ENCODE data around the gene VPS54.

VPS54 gene

GRCh38 chr2:63903003-63903402 lies 116.2 kb downstream of the VPS54 start:
- peak; percentile 5 for DNase-seq (ENCODE audit: low spot score)

GRCh38 chr2:63902149-63902548 lies 117.1 kb downstream of the VPS54 start:
- no peak for DNase-seq (ENCODE audit: low spot score)

GRCh38 chr2:63899639-63900038 lies 119.6 kb downstream of the VPS54 start:
- no peak for DNase-seq (ENCODE audit: low spot score)

- no peak for DNase-seq (ENCODE audit: low spot score)
Observed at GRCh38 chr2:63898839-63899238, 120.4 kb downstream of the VPS54 start.

DNA sequence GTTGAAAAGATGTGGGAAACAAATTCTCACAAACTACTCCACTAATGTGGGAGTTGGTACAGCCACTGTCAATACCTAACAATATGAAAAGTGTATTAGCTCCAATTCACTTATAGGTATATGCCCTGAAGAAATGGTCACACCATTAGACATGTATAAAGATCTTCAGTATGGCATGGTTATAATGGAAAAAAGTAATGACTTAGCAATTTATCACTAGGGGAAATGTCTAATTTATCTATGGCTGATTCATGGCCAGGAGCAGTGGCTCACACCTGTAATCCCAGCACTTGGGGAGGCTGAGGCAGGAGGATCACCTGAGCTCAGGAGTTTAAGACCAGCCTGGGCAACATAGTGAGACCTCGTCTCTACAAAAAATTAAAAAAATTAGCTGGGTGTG lies 125.1 kb downstream of the VPS54 start:
- no peak for DNase-seq (ENCODE audit: low spot score)

GRCh38 chr2:63893163-63893562 lies 126.1 kb downstream of the VPS54 start:
- DNase-seq (ENCODE audit: low spot score) = no peak

- DNase-seq (ENCODE audit: low spot score) = no peak
Observed at GRCh38 chr2:63891488-63892030, 127.7 kb downstream of the VPS54 start.

GRCh38 chr2:63890678-63891077 lies 128.6 kb downstream of the VPS54 start:
- no peak for DNase-seq (ENCODE audit: low spot score)

DNA sequence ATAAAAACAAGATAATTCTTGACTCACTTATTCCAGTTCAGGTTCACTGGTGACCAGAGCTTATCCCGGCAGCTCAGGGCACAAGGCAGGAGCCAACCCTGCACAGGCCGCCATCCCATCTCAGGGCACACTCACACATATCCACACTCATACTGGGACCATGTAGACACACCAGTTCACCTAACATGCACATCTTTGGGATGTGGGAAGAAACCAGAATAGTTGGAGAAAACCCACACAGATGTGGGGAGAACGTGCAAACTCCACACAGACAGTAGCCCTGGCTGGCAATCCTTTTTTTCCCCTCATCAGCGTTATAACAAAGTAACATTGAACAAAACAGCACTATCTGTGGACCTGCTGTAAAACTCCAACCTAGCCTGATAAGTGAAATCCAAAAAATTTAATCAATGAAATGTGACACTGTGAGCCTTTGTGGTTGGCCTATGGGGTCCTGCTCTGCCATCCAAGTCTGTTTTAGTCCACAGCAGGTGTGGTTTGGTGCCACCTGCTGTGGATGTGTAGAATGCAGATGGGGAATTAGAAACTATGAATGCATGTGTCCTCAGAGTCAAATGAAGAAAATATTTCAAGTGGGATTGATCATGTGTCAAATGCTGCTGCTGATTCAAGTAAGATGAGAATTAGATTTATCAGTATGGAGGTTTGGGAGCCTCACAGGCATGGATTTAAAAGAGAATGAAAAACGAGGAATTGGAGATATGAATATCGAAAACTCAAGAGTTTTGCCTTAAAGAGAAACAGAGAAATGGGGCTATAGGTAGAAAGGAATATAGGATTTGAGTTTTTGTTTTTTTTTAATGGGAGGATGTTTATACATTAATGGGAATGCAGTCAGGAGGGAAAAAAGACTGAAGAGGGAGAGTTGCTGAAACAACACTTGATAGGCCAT lies 130.5 kb downstream of the VPS54 start:
- DNase-seq (ENCODE audit: low spot score) = peak; percentile 58

GRCh38 chr2:63888053-63888452 lies 131.2 kb downstream of the VPS54 start:
- DNase-seq (ENCODE audit: low spot score) = no peak

DNA sequence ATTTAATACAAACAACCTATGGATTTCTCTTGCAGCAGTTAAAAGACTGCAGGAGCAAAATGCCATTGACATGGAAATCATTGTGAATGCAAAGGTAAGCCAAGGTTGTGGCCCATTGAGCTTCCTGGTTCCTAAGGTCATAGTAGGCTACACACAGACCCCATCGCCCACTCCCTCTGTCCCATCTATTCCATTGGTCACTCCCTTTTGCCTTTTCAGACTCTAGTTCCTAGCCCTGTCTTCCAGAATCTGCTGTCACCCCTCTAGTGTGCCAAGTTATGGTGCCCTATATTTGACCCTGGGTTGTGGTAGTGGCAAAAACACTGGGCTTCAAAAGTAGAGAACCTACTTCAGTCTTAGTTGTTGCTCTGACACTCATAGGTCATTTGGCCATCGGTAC lies 132.8 kb downstream of the VPS54 start:
- DNase-seq (ENCODE audit: low spot score) = no peak

- no peak for DNase-seq (ENCODE audit: low spot score)
Observed at GRCh38 chr2:63882395-63883105, 136.7 kb downstream of the VPS54 start.

GRCh38 chr2:63881205-63881604 lies 138.0 kb downstream of the VPS54 start:
- no peak for DNase-seq (ENCODE audit: low spot score)

DNA sequence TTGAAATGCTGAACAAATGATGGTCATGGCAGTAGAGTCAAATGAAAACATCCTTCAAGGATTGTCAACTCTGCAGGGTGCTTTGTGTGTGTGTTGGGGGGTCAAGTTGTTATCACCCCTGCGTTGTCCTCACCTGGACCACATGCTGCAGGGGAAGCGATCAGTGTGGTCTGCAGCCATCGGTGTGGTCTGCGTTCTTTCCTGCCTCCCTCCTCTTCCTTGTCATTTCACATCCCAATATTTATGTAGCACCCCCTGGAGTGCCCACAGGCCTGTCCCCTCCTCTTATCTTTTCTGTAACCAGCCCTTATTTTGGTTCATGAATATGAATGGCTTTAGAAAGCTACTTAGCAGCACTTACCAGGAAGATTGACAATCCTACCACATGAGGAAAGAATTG lies 138.6 kb downstream of the VPS54 start:
- DNase-seq (ENCODE audit: low spot score) = no peak

DNA sequence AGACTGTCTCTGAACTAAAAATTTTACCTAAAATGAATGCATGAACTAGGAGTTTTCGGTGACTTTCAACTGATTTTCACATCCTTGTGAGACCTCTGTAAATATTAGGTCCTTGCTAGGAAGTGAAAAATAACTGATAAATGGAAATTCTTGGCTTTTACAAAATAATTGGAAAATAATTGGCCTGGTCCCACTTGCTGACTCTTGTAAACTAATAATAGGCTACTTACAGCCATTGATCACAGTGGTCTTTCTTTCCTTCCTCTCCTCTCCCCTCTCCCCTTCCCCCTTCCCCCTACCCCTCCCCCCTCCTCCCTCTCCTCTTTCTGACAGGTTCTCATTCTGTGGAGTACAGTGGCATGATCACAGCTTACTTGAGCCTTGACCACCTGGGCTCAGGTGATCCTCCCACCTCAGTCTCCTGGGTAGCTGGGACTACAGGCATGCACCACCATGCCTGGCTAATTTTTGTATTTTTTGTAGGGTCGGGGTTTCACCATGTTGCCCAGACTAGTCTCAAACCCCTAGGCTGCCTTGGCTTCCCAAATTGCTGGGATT lies 139.3 kb downstream of the VPS54 start:
- DNase-seq (ENCODE audit: low spot score) = no peak

- DNase-seq (ENCODE audit: low spot score) = no peak
Observed at GRCh38 chr2:63878486-63878885, 140.7 kb downstream of the VPS54 start.

DNA sequence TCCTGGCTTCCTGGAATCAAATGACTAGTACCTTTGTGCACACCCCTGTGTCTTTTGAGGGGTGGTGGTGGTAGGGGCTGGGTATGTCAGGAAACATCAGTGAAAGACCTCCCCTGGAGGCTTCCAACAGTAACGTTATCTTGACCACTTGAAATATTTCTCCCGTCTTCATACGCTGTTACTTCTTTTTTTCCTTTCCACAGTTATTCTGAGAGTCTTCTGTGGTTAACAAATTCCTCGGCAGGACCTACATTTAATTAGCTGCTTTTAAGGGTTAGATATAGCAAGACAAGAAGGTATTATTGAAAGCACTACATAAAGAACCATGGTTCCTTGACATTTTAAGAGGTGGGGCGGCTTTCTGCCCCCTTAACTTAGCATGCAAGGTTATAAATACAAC lies 142.9 kb downstream of the VPS54 start:
- DNase-seq (ENCODE audit: low spot score) = no peak

DNA sequence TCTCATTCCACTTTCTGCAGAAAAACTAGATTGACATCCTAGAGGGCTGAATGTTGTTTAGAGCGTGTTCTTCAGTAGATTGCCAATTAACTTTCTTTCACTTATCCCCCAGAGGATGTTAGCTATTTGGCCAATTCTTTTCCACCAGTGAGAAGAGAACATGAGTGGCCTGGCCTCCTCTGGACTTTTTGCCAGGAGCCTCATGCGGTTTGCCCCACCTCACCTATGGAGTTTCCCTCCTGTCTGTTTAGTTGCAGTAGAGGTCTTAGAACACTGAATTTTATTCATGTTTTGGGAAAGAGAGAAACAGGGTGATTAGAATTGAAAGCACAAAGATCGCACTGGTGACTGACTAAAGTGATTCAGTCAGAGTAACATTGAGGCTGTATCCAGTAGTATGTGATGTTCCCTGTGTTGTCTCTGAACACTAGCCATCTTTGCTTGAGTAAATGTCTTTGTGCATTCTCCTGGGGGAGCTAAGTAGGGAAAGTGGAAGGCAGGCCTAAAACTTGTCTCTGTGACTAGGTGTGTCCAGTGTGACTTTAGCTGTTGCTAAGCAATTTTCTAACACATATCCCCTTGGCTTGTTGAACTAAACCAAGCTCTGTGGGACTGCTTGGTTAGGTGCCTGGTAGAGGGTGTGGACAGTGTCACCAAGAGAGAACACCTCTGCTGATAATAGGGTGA lies 143.5 kb downstream of the VPS54 start:
- peak; percentile 19 for DNase-seq (ENCODE audit: low spot score)

- peak; percentile 46 for DNase-seq (ENCODE audit: low spot score)
Observed at GRCh38 chr2:63875131-63875527, 144.1 kb downstream of the VPS54 start.

DNA sequence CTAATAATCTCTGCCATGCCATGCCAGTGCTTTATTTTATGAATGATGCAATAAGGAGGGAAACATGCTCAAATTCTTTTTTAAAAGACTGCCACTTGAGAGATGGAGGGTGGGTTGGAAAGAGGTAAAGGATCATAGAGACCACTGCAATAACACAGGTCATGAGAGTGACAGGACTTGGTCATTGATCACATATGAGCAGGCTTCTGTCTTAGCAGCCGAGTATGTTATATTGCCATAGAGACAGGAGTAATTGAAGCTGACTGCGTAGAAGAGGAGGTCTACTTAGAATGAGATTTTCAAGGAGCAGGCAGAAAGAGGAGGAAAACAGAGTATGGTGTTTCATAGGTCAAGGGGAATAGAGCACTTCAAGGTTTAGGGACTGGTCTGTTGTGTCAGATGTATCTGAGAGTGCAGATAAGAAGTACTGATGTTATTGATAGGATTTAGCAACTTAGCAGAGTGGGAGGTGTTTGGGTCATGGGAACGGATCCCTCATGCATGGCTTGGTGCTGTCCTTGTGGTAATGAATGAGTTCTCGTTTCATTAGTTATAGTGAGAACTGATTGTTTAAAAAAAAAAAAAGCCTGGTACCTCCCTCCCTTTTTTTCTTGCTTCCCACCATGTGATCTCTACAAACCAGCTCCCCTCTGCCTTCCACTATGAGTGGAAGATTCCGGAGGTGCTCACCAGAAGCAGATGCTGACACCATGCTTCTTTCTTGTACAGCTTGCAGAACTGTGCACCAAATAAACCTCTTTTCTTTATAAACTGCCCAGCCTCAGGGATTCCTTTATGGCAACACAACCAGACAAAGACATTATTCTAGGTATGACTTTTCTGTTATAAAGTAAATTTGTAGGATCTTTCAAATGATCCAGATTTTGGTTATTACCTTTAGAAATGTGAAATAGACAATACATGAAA lies 144.8 kb downstream of the VPS54 start:
- no peak for DNase-seq (ENCODE audit: low spot score)
